GM18867 (cell line): ENCODE results near the gene SOCS3.

Source experiments
- ATAC-seq: cut with Tn5 transposase; IDR thresholded peaks from one replicate; pipeline ENCODE4 v1.9.1; 2021; ENCODE audit warnings: mild to moderate bottlenecking, moderate library complexity; ENCODE audit not compliant: unreplicated experiment

Gene SOCS3

GRCh38 chr17:78353834-78354233 lies 6.0 kb downstream of the SOCS3 start:
- ATAC-seq, result no peak

- ATAC-seq, result no peak
Measured at GRCh38 chr17:78351449-78352006, 8.3 kb downstream of the SOCS3 start.

GRCh38 chr17:78349891-78350642 lies 9.8 kb downstream of the SOCS3 start:
- ATAC-seq, result no peak

GRCh38 chr17:78348055-78348770 lies 11.7 kb downstream of the SOCS3 start:
- no peak for ATAC-seq

- no peak for ATAC-seq
Measured at GRCh38 chr17:78347453-78347852, 12.4 kb downstream of the SOCS3 start.

- no peak for ATAC-seq
Measured at GRCh38 chr17:78346605-78347250, 13.1 kb downstream of the SOCS3 start.

- ATAC-seq, result no peak
Measured at GRCh38 chr17:78345791-78346494, 13.9 kb downstream of the SOCS3 start.

GRCh38 chr17:78345172-78345571 lies 14.7 kb downstream of the SOCS3 start:
- ATAC-seq, result no peak

GRCh38 chr17:78344666-78345065 lies 15.2 kb downstream of the SOCS3 start:
- no peak for ATAC-seq

- no peak for ATAC-seq
Measured at GRCh38 chr17:78343543-78344201, 16.2 kb downstream of the SOCS3 start.

GRCh38 chr17:78343187-78343542 lies 16.7 kb downstream of the SOCS3 start:
- no peak for ATAC-seq

GRCh38 chr17:78342449-78343186 lies 17.3 kb downstream of the SOCS3 start:
- no peak for ATAC-seq

- no peak for ATAC-seq
Measured at GRCh38 chr17:78341559-78342448, 18.1 kb downstream of the SOCS3 start.

GRCh38 chr17:78340183-78340955 lies 19.5 kb downstream of the SOCS3 start:
- no peak for ATAC-seq

GRCh38 chr17:78338486-78339259 lies 21.2 kb downstream of the SOCS3 start:
- no peak for ATAC-seq

GRCh38 chr17:78337244-78338109 lies 22.4 kb downstream of the SOCS3 start:
- ATAC-seq, result no peak
